Upper lobe of right lung (tissue), 1 donor: Measurements from ENCODE around the gene ERC2. TPM values are rescaled to one million over a fixed set of nuclear protein-coding genes. Genes with fewer than 3 reads are reported as not detected.

Source experiments
- ATAC-seq: fragments of 200-7000 bp; cut with Tn5 transposase; one replicate; pipeline ENCODE4 v1.9.1; 2020; ENCODE audit warnings: mild to moderate bottlenecking, moderate library complexity
- DNase-seq: peaks from one replicate; pipeline ENCODE4 v3.0.0-alpha.2; 2020
- H3K27ac ChIP-seq: fragments of 200-600 bp; one replicate; pipeline ENCODE4 v1.8.0; 2022
- H3K27me3 ChIP-seq: fragments of 200-600 bp; one replicate; pipeline ENCODE4 v1.8.0; 2022; ENCODE audit warnings: mild to moderate bottlenecking
- H3K36me3 ChIP-seq: fragments of 200-600 bp; one replicate; pipeline ENCODE4 v1.8.0; 2022
- H3K4me1 ChIP-seq: fragments of 200-600 bp; one replicate; pipeline ENCODE4 v1.8.0; 2022
- H3K4me3 ChIP-seq: fragments of 200-600 bp; one replicate; pipeline ENCODE4 v1.8.0; 2022; ENCODE audit warnings: mild to moderate bottlenecking
- H3K9me3 ChIP-seq: fragments of 200-600 bp; one replicate; pipeline ENCODE4 v1.8.0; 2022
- intact Hi-C: fragments of 100-400 bp; cut with DNase I; formaldehyde crosslinking; loops from one replicate; pipeline ENCODE4 v1.11.0; 2022
- total RNA-seq: library from RNA; stranded (reverse); fragmentation: NEBNext Ultra II Directional; extraction: Animal tissue kit (Norgen Biotek cat#: 25700); gene quantifications from one replicate; pipeline ENCODE4 v1.2.1, GENCODE V29; 2021
- TF ChIP-seq, protein P1 (sequence below): fragments of 200-600 bp; IDR thresholded peaks from one replicate; pipeline ENCODE4 v1.8.0; 2022; ENCODE audit warnings: antibody characterized with exemption
- donor health status: DM: no; HTN: yes; CAD: no; lungs with severe emphysema.

The ERC2 gene
- total RNA-seq, 1 donor from 2014 or later: 1.4 TPM

DNA sequence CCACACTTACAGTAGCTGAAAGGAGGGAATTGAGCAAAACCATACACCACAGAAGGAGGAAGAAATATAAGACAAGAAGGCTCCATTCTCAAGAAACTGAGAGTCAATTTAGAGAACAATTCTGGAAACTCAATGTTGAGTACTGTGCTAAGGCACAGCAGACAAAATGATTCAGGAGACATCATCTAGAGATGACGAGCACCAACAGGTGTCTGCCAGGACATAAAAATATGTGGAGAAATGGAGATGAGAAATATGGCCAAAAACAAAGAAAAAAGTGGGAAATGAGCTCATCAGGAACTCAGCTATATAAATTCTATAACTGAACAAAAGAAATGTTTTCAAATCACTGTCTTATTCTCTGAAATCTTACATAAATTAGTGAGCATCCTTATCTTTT, 343.7 kb downstream of the ERC2 start:
- intact Hi-C loops: no loop called here
- Histone ChIP-seq H3K27ac (no peak overlapping the region), H3K27me3 (no peaks in the 10 kb centered on the region), H3K36me3 (no peaks in the 10 kb centered on the region), H3K4me3 (no peak overlapping the region), H3K4me1 (no peaks in the 10 kb centered on the region), H3K9me3 (no peaks in the 10 kb centered on the region)
- DNase-seq (no peak), ATAC-seq (no peak)
- TF ChIP-seq, protein P1, sequence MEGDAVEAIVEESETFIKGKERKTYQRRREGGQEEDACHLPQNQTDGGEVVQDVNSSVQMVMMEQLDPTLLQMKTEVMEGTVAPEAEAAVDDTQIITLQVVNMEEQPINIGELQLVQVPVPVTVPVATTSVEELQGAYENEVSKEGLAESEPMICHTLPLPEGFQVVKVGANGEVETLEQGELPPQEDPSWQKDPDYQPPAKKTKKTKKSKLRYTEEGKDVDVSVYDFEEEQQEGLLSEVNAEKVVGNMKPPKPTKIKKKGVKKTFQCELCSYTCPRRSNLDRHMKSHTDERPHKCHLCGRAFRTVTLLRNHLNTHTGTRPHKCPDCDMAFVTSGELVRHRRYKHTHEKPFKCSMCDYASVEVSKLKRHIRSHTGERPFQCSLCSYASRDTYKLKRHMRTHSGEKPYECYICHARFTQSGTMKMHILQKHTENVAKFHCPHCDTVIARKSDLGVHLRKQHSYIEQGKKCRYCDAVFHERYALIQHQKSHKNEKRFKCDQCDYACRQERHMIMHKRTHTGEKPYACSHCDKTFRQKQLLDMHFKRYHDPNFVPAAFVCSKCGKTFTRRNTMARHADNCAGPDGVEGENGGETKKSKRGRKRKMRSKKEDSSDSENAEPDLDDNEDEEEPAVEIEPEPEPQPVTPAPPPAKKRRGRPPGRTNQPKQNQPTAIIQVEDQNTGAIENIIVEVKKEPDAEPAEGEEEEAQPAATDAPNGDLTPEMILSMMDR: no peak

DNA sequence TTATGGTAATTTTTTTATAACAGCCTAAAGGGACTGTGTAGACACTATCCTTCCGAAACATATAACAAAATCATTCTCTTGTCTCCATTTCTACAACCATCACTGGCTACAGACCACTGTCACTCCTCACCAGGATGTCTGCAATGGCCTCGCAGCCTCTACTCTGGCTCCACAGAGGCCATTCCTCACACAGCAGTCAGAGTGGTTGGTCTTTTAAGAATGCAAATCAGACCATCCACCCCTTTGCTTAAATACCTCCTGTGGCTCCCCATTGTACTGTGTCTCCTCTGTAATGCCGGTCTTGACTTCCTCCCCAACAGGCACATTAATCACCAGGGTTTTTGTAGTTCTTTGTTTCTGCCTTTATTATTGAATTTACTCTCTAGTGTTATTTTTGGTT, 344.8 kb downstream of the ERC2 start:
- TF ChIP-seq, protein P1: no peak
- no peaks in the 10 kb centered on the region for H3K36me3 ChIP-seq
- no peaks in the 10 kb centered on the region for H3K4me1 ChIP-seq
- intact Hi-C loops: no loop called here
- no peak overlapping the region for H3K4me3 ChIP-seq
- DNase-seq (no peak), ATAC-seq (no peak)
- no peaks in the 10 kb centered on the region for H3K27me3 ChIP-seq
- H3K27ac ChIP-seq: no peak overlapping the region
- H3K9me3 ChIP-seq: no peaks in the 10 kb centered on the region

DNA sequence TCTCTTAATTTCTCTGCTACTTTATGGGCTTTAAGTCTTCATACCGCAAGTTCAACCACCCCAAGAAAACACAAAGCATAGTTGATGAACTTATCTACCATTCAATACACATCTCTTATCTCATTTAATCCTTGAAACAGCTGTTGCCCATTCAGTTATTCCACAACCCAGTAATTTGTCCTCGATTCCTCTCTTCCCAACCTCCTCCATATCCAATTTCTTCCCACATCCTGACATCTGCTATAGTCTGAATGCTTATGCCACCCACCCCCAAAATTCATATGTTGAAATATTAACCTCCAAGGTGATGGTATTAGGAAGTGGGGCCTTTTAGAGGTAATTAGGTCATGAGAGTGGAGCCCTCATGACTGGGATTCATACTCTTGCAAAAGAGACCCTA, 345.4 kb downstream of the ERC2 start:
- intact Hi-C loops: no loop called here
- TF ChIP-seq, protein P1: no peak
- Histone ChIP-seq H3K9me3 (no peaks in the 10 kb centered on the region), H3K4me3 (no peak overlapping the region), H3K36me3 (no peaks in the 10 kb centered on the region), H3K27ac (no peak overlapping the region), H3K4me1 (no peaks in the 10 kb centered on the region), H3K27me3 (no peaks in the 10 kb centered on the region)
- no peak for ATAC-seq
- DNase-seq: no peak

DNA sequence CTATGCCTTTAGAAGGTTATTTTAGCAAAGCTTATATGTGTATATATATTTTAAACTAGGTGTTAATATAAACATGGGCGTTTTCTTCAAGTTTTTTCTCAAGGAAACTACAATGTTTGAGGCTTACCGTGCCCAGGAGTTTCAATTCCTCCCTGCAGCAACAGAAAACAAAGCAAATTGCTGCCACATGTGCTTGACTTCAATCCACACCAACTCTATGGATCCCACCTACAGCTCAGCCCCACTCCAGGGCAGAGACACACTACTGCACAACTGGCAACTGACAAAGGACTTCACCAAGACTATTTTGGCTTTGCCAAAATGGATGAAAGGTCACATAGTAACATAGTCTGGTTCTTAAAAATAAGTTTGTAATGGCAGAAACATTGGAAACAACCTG, 346.6 kb downstream of the ERC2 start:
- TF ChIP-seq, protein P1: no peak
- no peak overlapping the region for H3K27ac ChIP-seq
- DNase-seq (no peak), ATAC-seq (no peak)
- H3K4me3 ChIP-seq: no peak overlapping the region
- H3K36me3 ChIP-seq: no peaks in the 10 kb centered on the region
- H3K4me1 ChIP-seq: no peaks in the 10 kb centered on the region
- intact Hi-C loops: no loop called here
- H3K27me3 ChIP-seq: no peaks in the 10 kb centered on the region
- H3K9me3 ChIP-seq: no peaks in the 10 kb centered on the region

DNA sequence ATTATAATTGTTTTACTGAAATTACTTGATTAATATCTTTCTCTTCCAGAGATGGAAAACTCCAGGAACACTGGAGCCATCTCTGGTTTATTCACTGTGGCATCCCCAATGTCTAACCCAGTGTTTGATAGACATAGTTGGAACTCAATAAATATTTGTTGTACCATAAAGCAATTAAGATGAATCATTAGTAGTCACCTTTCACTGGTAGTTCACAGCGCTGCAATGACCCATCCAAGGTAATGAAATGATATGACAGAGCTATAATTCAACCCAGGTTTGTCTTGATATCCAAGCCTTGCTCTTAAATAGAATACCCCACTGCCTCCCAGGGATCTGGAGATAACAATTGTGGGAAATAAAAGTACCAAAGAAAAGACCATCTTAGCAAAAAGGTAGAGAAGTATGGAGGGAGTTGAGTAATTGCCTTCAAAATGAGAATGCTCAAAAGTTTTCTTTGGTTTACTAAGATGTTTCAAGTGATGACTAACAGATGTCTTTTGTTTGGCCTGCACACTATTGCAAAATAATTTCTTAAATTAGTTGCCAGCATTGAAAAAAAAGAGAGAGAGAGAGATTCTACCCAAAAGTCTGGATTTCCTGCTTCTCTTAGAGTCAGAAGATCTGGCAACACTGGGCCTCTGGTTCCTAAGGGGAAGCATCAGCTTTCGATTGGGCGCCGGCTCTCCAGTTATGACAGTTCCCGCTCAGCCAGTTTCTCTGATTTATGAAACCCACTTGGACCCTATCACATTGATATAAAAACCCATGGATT, 348.5 kb downstream of the ERC2 start:
- intact Hi-C loops: no loop called here
- no peak overlapping the region for H3K4me3 ChIP-seq
- TF ChIP-seq, protein P1: no peak
- ATAC-seq: no peak
- no peaks in the 10 kb centered on the region for H3K36me3 ChIP-seq
- no peaks in the 10 kb centered on the region for H3K27me3 ChIP-seq
- no peaks in the 10 kb centered on the region for H3K9me3 ChIP-seq
- H3K27ac ChIP-seq: no peak overlapping the region
- H3K4me1 ChIP-seq: no peaks in the 10 kb centered on the region
- DNase-seq: no peak
